Muscle layer of colon (tissue), 2 donors: ENCODE data around the gene IFNGR1.

ENCODE experiments used
- H3K27ac ChIP-seq: one replicate; pipeline ENCODE4 v1.7.0; 2013; ENCODE audit warnings: low read depth, mild to moderate bottlenecking, low read length, moderate library complexity
- H3K27me3 ChIP-seq, 2 donors: one replicate each; pipeline ENCODE4 v1.7.0; 2013; ENCODE audit warnings: low read length in 2 of 2, mild to moderate bottlenecking in 2 of 2; ENCODE audit not compliant: insufficient read depth in 2 of 2, control insufficient read depth in 1 of 2
- H3K36me3 ChIP-seq: one replicate; pipeline ENCODE4 v1.7.0; 2013; ENCODE audit warnings: mild to moderate bottlenecking, low read length; ENCODE audit not compliant: insufficient read depth
- H3K4me1 ChIP-seq: one replicate; pipeline ENCODE4 v1.7.0; 2013; ENCODE audit warnings: mild to moderate bottlenecking, low read length; ENCODE audit not compliant: insufficient read depth
- H3K4me3 ChIP-seq, 2 donors: one replicate each; pipeline ENCODE4 v1.7.0; 2013; ENCODE audit warnings: low read length in 2 of 2, low read depth in 1 of 2, mild to moderate bottlenecking in 1 of 2, moderate library complexity in 1 of 2
- H3K9ac ChIP-seq: one replicate; pipeline ENCODE4 v1.7.0; 2013; ENCODE audit warnings: low read length
- H3K9me3 ChIP-seq: one replicate; pipeline ENCODE4 v1.7.0; 2013; ENCODE audit warnings: mild to moderate bottlenecking, low read length
- donor health status: abdominal sarcoma.
- donor health status: Adenocarcinoma of cecum.

IFNGR1 gene

DNA sequence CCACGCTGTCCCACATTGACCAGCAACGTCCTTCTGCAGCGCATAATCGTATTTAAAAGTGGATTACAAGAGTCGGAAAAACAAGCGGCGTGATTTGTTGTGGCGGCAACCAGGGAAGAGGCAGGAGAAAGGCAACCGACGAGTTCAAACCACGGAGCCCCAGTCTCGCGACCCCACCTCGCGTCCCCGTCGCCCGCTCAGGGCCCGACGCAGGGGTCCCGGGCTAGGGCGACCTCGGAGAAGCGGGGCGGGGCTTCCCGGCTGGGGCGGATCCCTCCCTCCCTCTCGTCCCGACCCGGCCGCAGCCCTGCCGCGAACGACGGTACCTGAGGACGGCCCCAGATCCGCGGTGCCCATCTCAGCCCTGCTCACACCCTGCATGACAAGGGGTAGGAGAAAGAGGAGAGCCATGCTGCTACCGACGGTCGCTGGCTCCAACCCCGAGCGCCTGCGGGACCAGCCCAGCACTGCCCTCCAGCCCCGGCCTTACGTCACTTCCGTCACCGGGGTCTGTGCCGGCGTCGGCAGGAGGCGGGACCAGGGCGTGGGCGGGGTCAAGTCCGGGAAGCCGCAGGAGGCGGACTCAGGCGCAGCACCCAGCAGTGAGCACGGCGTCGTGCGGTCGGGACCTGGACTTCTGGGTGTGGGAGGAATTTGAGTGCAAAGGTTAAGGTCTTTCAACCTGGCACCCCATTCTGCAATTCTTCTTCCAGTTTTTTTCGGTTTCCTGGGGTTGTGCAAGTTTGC lies at the start of gene IFNGR1:
IFNGR1 (minus strand) TSS at position 469 of the 747 bp plus-strand sequence; CDS start at position 411, 58 bp downstream.
- H3K4me3 ChIP-seq = peak within 1 kb of the TSS; percentile 89 to 99
- H3K9ac ChIP-seq = peak within 1 kb of the TSS; percentile 88
- peak within 1 kb of the TSS; percentile 99 for H3K27ac ChIP-seq
- no peaks in the 10 kb centered on the region for H3K9me3 ChIP-seq
- no peaks in the 10 kb centered on the region for H3K36me3 ChIP-seq
- H3K27me3 ChIP-seq = no peaks in the 10 kb centered on the region
- peaks cover 37% of the 10 kb centered on the region for H3K4me1 ChIP-seq

DNA sequence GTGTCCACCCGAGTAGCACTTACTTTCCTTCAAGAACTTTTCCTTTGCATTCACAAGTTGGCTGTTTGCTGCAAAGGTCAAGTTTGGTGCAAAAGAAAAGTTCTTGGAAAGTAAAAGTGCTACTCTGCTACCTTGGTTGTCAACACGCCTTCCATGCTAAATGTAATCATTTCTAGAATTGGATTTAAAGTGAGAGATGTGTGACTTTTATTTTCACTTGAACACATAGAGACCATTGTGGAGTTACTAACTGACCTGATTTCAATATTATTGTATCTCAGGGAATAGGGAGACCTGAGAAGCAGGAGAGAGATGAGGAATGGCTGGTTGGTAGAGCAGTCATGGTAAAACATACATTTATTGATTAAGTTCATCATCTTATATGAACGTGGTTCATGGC lies 49.7 kb upstream of the IFNGR1 start:
- H3K4me3 ChIP-seq = no peak overlapping the region
- no peaks in the 10 kb centered on the region for H3K36me3 ChIP-seq
- no peaks in the 10 kb centered on the region for H3K9me3 ChIP-seq
- no peak overlapping the region for H3K9ac ChIP-seq
- no peak overlapping the region for H3K27ac ChIP-seq
- H3K27me3 ChIP-seq = no peaks in the 10 kb centered on the region
- no peaks in the 10 kb centered on the region for H3K4me1 ChIP-seq

DNA sequence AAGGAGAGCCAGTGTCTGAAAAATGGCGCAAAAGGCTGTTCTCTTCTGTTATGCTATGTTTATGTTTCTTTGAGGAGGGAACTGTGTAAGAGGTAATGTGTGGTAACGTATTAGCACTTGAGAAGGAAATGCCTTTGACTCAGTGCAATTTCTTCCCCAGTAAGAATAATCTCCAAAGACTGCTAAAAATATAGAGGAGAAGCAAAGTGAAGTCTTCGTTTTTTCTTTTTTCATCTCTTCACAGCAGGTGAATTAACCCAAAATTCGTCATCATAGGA lies 47.1 kb upstream of the IFNGR1 start:
- no peaks in the 10 kb centered on the region for H3K27me3 ChIP-seq
- no peaks in the 10 kb centered on the region for H3K9me3 ChIP-seq
- H3K9ac ChIP-seq = no peak overlapping the region
- no peak overlapping the region for H3K4me3 ChIP-seq
- H3K4me1 ChIP-seq = no peaks in the 10 kb centered on the region
- no peaks in the 10 kb centered on the region for H3K36me3 ChIP-seq
- no peak overlapping the region for H3K27ac ChIP-seq

DNA sequence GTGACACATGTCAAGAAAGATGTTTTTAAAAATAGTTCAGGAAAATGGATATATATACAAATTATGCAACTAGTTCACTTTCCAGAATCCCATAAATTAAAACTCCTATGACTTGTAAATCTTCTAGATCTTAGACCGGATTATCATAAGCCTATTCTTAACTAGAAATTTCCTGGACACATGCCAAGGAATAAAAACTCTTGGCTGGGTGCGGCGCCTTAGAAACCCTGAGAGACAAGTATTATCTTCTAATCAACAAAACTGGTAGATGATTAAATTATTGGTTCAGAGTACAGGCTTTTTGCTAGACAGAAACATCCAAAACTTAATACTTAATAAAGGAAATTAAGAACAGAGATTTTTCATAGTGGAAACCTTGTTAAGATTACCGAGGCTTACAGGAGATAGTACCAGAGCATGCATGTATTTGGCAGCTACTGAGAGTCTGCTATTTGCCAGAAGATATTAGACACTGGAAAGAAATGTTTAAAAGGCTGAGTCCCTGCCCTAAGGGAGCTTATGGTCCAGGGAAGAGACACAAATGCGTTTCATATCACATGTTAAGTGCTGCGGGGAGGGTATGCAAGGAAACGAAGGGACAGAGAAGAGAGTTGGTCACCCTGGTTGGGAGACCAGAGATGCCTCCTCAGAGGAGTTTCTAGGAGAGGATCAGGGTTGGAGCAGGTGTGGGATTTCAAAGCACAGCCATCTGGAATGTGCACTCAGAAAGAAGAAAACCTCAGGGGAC lies 46.5 kb upstream of the IFNGR1 start:
- H3K27ac ChIP-seq = no peak overlapping the region
- no peaks in the 10 kb centered on the region for H3K27me3 ChIP-seq
- H3K36me3 ChIP-seq = no peaks in the 10 kb centered on the region
- no peak overlapping the region for H3K9ac ChIP-seq
- no peaks in the 10 kb centered on the region for H3K9me3 ChIP-seq
- H3K4me1 ChIP-seq = no peaks in the 10 kb centered on the region
- no peak overlapping the region for H3K4me3 ChIP-seq

DNA sequence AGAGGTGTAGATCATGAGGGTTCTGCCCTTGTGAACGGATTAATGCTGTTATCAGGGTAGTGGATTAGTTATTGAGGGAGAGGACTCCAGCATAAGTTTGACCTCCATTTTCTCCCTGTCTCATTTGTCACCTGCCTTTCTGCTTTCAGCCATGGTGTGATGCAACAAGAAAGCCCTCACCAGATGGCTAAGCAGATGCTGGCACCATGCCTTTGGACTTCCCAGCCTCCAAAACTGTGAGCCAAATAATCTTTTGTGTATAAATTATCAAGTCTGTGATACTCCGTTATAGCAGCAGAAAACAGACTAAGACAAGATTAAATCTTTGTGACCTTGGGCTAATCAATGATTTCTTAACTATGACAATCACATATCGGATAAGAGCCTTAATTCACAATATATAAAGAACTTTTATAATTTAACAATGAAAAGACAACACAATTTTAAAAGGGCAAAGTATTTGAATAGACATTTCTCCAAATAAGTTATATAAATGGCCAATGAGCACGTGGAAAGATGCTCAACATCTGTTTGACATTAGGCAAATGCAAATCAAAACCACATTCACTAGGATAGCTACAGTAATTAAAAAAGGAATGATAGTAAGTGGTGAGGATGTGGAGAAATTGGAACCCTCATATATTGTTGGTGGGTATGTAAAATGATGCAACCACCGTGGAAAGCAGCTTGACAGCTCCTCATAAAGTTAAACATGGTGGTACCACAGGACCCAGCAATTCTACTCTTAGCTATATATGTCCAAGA lies 45.3 kb upstream of the IFNGR1 start:
- no peaks in the 10 kb centered on the region for H3K9me3 ChIP-seq
- no peaks in the 10 kb centered on the region for H3K36me3 ChIP-seq
- no peak overlapping the region for H3K9ac ChIP-seq
- H3K27me3 ChIP-seq = no peaks in the 10 kb centered on the region
- H3K27ac ChIP-seq = no peak overlapping the region
- no peaks in the 10 kb centered on the region for H3K4me1 ChIP-seq
- H3K4me3 ChIP-seq = no peak overlapping the region

DNA sequence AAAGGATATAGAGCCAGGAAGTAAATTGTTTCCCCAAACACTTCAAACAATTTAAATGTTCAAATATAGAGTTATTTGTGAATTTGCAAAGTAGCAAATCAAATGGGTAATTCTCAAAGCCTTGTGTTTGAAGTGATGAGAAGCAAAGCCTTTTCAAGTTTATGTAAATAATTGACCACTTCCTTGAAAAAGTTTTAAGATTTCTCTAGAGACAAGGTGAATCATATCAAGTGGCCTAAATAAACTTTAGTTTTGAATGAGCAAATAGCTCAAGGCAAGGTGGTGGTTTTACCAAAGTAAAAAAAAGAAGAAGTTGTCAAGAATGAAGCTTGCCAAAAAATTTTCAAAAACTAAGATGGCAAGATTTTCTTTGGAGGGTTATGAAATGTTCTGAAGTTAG lies 42.6 kb upstream of the IFNGR1 start:
- Histone ChIP-seq H3K4me3 (no peak overlapping the region), H3K36me3 (no peaks in the 10 kb centered on the region), H3K4me1 (no peaks in the 10 kb centered on the region), H3K27ac (no peak overlapping the region), H3K27me3 (no peaks in the 10 kb centered on the region), H3K9me3 (no peaks in the 10 kb centered on the region), H3K9ac (no peak overlapping the region)

DNA sequence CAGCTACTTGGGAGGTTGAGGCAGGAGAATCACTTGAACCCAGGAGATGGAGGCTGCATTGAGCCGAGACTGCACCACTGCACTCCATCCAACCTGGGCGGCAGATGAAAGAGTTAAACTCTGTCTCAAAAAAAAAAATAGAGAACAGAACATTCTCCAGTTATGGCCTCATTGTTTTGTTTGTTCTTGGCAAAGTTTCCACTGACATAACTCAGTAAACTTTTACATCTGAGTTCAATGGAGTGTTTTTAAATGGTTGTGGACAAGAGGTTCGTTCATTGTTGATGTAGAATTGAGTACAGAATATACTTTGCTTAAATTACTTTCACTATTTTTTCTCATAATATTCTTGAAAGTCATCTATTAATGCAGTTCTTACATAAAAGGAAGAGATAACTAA lies 42.2 kb upstream of the IFNGR1 start:
- Histone ChIP-seq H3K9ac (no peak overlapping the region), H3K27ac (no peak overlapping the region), H3K9me3 (no peaks in the 10 kb centered on the region), H3K27me3 (no peaks in the 10 kb centered on the region), H3K4me3 (no peak overlapping the region), H3K36me3 (no peaks in the 10 kb centered on the region), H3K4me1 (no peaks in the 10 kb centered on the region)

DNA sequence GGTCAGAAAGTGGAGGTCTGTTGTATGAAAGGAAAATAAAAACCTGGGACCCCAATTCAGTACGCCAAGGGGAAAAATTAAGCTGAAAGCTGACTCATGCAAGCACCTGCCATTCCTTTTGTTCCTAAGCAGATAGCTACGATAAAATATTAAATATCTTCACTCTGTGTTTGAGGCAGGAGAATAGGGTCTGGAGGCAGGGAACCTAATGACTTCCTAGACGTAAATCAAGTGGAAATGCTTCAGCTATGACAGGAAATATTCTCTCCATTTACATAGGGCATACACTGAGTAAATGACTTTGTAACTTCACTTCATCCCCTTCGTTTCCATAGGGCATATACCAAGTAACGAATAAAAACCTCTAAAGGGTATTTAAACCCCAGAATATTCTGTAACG lies 41.0 kb upstream of the IFNGR1 start:
- H3K9ac ChIP-seq = no peak overlapping the region
- H3K27me3 ChIP-seq = no peaks in the 10 kb centered on the region
- no peaks in the 10 kb centered on the region for H3K9me3 ChIP-seq
- no peak overlapping the region for H3K27ac ChIP-seq
- no peak overlapping the region for H3K4me3 ChIP-seq
- H3K4me1 ChIP-seq = no peaks in the 10 kb centered on the region
- H3K36me3 ChIP-seq = no peaks in the 10 kb centered on the region

DNA sequence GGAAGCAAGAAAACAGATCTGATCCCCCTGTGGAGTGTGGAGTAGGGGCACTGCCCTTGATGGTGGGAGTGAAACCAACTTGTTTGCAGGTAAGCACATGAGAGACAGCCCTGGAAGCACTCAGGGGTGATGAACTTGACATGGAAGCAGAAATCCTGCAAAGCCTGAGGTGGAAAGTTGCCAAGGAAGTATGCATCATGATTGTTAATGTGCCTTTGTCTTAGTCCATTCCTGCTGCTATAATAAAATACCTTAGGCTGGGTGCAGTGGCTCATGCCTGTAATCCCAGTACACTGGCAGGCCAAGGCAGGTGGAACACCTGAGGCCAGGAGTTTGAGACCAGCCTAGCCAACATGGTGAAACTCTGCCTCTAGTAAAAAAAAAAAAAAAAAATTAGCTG lies 40.2 kb upstream of the IFNGR1 start:
- no peaks in the 10 kb centered on the region for H3K9me3 ChIP-seq
- no peak overlapping the region for H3K9ac ChIP-seq
- no peak overlapping the region for H3K4me3 ChIP-seq
- H3K27me3 ChIP-seq = no peaks in the 10 kb centered on the region
- H3K27ac ChIP-seq = no peak overlapping the region
- no peaks in the 10 kb centered on the region for H3K36me3 ChIP-seq
- no peaks in the 10 kb centered on the region for H3K4me1 ChIP-seq

DNA sequence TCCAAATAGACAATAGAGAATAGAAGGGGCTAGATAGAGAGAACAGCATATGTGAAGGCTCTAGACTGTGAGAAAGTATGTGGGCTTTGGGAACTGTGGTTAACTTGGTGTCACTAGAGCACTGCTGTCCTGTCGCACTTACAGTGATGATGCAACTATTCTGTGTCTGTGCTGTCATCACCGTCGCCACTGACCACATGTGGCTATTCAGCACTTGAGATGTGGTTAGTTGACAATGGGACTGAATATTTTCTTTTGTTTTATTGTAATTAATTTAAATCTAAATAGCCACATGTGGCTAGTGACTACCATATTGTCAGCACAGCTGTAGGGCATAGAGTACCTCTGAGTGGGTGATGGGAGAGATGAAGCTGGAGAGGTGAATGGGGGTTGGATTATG lies 39.0 kb upstream of the IFNGR1 start:
- Histone ChIP-seq H3K4me3 (no peak overlapping the region), H3K36me3 (no peaks in the 10 kb centered on the region), H3K27me3 (no peaks in the 10 kb centered on the region), H3K4me1 (no peaks in the 10 kb centered on the region), H3K9ac (no peak overlapping the region), H3K9me3 (no peaks in the 10 kb centered on the region), H3K27ac (no peak overlapping the region)

DNA sequence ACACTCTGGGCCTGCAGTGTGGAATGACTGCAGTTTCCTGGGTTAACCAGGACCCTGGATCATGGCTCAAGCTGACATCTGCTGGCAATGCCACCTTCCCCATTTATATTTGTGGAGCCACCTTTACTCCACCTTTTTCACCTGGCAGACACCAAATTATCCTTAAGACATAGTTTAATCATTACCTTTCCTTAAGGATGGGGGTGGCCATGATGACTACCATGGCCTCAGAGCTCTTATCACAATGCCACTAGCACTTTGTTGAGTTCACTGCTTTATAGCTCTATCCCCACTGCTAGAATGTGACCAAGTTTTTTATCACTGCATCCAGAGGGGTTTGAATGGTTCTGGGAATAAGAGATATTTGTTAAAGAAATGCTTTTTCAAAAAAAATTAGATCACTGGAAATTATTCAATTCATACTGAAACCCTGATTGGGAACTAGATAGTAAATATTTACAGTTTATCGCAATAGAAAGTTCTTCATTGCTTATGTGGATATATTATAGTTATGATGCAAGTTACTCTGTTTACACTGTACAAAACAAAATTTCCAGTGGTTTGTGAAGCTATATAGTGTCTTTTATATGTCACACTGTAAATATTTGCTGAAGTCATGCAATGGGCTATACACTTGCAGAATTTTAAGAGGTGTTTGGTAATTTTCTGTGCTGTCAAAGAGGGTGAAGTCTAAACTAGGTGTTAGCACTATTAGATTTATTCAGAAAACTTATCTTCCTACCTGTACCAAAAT lies 37.3 kb upstream of the IFNGR1 start:
- Histone ChIP-seq H3K9me3 (no peaks in the 10 kb centered on the region), H3K9ac (no peak overlapping the region), H3K27me3 (no peaks in the 10 kb centered on the region), H3K4me1 (no peaks in the 10 kb centered on the region), H3K27ac (no peak overlapping the region), H3K36me3 (no peaks in the 10 kb centered on the region), H3K4me3 (no peak overlapping the region)
